MCF 10A (cell line): ENCODE data around the gene GPC5. TPM values are rescaled to one million over a fixed set of nuclear protein-coding genes. Genes with fewer than 3 reads are reported as not detected.

Experiments
- BruUV-seq: library from RNA; stranded (reverse); fragments of 400-500 nt; replicated peaks from 2 replicates; lab custom pipeline; 2021; lab: Mats Ljungman, UMichigan
- CTCF ChIA-PET: fragments of 300-600 bp; sonication (Branson Sonifier 250); formaldehyde crosslinking; extraction: SDS; loops from one replicate; lab custom pipeline; 2021; ENCODE audit warnings: antibody characterized with exemption, inconsistent platforms; lab: Yijun Ruan, JAX
- POLR2A ChIA-PET: fragments of 300-600, 350-650 bp; sonication (Branson Sonifier 250); formaldehyde crosslinking; extraction: SDS; loops from one replicate; lab custom pipeline; 2020; ENCODE audit warnings: antibody characterized with exemption, inconsistent platforms; lab: Yijun Ruan, JAX
- DNase-seq: peaks from one replicate; pipeline ENCODE4 v3.0.0-alpha.2; 2018; ENCODE audit not compliant: unreplicated experiment
- H3K27ac Mint-ChIP-seq: one replicate; pipeline ENCODE4 v1.8.0; 2022; ENCODE audit warnings: mild to moderate bottlenecking, low read depth, mixed read lengths; ENCODE audit not compliant: unreplicated experiment
- H3K27me3 Mint-ChIP-seq: one replicate; pipeline ENCODE4 v1.8.0; 2022; ENCODE audit warnings: mixed read lengths; ENCODE audit not compliant: insufficient read depth, unreplicated experiment
- H3K36me3 Mint-ChIP-seq: one replicate; pipeline ENCODE4 v1.8.0; 2022; ENCODE audit warnings: mild to moderate bottlenecking, moderate library complexity, mixed read lengths; ENCODE audit not compliant: insufficient read depth, unreplicated experiment
- H3K4me1 Mint-ChIP-seq: one replicate; pipeline ENCODE4 v1.8.0; 2022; ENCODE audit warnings: mixed read lengths; ENCODE audit not compliant: insufficient read depth, unreplicated experiment
- H3K4me3 Mint-ChIP-seq: one replicate; pipeline ENCODE4 v1.8.0; 2022; ENCODE audit warnings: mild to moderate bottlenecking, moderate library complexity, mixed read lengths; ENCODE audit not compliant: unreplicated experiment
- H3K9me3 Mint-ChIP-seq: one replicate; pipeline ENCODE4 v1.8.0; 2022; ENCODE audit warnings: mixed read lengths; ENCODE audit not compliant: unreplicated experiment
- intact Hi-C: fragments of 100-400 bp; cut with micrococcal nuclease; formaldehyde crosslinking; loops from 2 replicates; pipeline ENCODE4 v1.14.1; 2022
- total RNA-seq: library from RNA; stranded (reverse); gene quantifications from 2 replicates; pipeline ENCODE4 v1.2.3, GENCODE V29; 2022
- TF ChIP-seq, protein P1 (sequence below): fragments of 200-600 bp; IDR thresholded peaks from one replicate; pipeline ENCODE4 v1.8.0; 2022; ENCODE audit warnings: antibody characterized with exemption, mild to moderate bottlenecking; ENCODE audit not compliant: unreplicated experiment

Gene GPC5
- total RNA-seq, 1 experiment from 2014 or later = not detected

DNA sequence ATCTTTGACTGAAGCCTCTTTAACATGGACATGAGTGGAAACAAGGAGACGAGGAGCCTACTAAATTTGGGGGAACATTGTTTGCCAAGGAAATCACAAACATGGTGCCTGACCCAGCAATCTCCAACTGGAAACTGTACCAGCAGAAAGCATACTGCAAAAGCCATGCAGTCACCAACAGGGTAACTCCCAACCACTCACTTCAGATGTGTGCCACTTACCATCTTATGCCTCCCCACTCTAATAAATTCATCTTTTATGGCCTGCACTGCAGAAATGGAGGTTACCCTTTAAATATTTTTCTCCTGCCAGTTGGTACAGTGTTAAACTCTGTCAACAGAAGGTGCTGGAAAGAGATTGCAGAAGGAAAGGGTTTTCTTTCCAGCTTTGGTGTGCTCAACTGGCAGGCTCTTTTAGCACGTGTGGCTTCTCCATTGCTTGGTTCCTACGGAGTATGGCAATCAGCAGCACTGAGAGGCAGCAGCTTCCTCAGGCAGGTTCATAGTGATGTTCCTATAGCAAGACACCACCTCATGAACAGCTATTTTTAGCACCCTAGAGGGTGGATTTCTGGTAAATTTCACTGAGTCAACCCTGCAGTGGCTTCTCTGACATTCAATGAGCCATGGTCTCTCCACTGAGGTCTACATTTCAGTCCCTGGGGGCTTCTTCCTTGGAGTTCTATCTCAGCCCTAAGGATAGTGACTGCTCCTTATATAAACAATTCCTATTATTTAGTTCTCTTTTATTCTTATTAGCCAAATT, 29.6 kb upstream of the GPC5 start:
- POLR2A ChIA-PET = no interaction called here
- CTCF ChIA-PET = interaction anchor here (1.5 kb wide), 1 partner anchor 11 kb away, joined by 3 read pairs; no protein-coding TSS in a partner anchor
- intact Hi-C loops = no loop called here
- TF ChIP-seq, protein P1, sequence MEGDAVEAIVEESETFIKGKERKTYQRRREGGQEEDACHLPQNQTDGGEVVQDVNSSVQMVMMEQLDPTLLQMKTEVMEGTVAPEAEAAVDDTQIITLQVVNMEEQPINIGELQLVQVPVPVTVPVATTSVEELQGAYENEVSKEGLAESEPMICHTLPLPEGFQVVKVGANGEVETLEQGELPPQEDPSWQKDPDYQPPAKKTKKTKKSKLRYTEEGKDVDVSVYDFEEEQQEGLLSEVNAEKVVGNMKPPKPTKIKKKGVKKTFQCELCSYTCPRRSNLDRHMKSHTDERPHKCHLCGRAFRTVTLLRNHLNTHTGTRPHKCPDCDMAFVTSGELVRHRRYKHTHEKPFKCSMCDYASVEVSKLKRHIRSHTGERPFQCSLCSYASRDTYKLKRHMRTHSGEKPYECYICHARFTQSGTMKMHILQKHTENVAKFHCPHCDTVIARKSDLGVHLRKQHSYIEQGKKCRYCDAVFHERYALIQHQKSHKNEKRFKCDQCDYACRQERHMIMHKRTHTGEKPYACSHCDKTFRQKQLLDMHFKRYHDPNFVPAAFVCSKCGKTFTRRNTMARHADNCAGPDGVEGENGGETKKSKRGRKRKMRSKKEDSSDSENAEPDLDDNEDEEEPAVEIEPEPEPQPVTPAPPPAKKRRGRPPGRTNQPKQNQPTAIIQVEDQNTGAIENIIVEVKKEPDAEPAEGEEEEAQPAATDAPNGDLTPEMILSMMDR = no peak
- Mint-ChIP-seq H3K4me3 (no peak overlapping the region), H3K4me1 (peaks cover 5% of the 10 kb centered on the region), H3K27me3 (no peaks in the 10 kb centered on the region), H3K27ac (no peak overlapping the region), H3K9me3 (no peaks in the 10 kb centered on the region), H3K36me3 (no peaks in the 10 kb centered on the region)
- BruUV-seq = no TSS peak
- no peak for DNase-seq

DNA sequence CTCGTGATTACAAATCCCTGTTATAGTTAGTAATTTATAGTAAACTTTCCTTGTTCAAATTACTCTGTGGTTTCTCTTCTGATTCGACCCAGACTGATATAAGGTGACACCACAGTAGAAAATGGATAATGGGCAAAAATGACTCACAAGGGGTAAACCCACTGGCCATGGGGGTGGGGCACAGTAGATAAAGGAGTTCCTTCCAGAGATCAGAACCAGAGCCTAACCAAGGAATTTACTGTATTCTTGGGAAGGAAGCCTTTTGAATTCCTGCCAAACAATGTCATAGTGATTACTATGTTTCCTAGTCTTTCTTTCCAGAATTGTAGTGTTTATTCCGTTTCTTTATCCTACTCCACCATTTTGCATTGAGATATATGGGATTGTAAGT, 29.0 kb upstream of the GPC5 start:
- Mint-ChIP-seq H3K27me3 (no peaks in the 10 kb centered on the region), H3K4me1 (peaks cover 5% of the 10 kb centered on the region), H3K9me3 (no peaks in the 10 kb centered on the region), H3K4me3 (no peak overlapping the region), H3K27ac (no peak overlapping the region), H3K36me3 (no peaks in the 10 kb centered on the region)
- intact Hi-C loops = no loop called here
- TF ChIP-seq, protein P1 = no peak
- no peak for DNase-seq
- CTCF ChIA-PET = interaction anchor here (0.7 to 1.5 kb wide), 3 partner anchors 9 to 351 kb away, joined by 3 to 4 read pairs (median 3); no protein-coding TSS in a partner anchor
- no TSS peak for BruUV-seq
- POLR2A ChIA-PET = interaction anchor here (1.2 kb wide), 1 partner anchor 11 kb away, joined by 4 read pairs; no protein-coding TSS in a partner anchor

DNA sequence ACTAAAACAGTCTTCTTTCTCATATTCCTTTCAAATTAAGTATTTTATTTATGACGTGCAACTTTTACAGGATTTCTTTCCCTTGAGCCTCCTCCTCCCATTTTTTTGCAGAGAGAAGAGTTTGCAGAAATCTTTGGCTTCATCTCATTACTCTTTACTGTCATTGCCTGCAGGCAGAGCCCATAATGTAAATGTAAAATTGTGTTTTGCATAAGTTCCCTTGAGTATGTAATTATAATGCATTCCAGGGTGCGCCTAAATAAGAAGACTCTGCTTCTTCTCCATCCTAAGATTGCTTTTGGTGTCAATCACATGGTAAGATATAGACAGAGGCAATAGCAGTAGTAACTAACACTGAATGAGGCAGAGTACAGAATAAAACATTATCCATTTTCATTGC, 27.9 kb upstream of the GPC5 start:
- POLR2A ChIA-PET = interaction anchor here (1.2 kb wide), 1 partner anchor 12 kb away, joined by 4 read pairs; no protein-coding TSS in a partner anchor
- intact Hi-C loops = no loop called here
- Mint-ChIP-seq H3K4me1 (peaks cover 5% of the 10 kb centered on the region), H3K4me3 (no peak overlapping the region), H3K27me3 (no peaks in the 10 kb centered on the region), H3K36me3 (no peaks in the 10 kb centered on the region), H3K27ac (no peak overlapping the region), H3K9me3 (no peaks in the 10 kb centered on the region)
- DNase-seq = no peak
- CTCF ChIA-PET = interaction anchor here (0.9 kb wide), 1 partner anchor 11 kb away, joined by 4 read pairs; no protein-coding TSS in a partner anchor
- no TSS peak for BruUV-seq
- TF ChIP-seq, protein P1 = no peak

DNA sequence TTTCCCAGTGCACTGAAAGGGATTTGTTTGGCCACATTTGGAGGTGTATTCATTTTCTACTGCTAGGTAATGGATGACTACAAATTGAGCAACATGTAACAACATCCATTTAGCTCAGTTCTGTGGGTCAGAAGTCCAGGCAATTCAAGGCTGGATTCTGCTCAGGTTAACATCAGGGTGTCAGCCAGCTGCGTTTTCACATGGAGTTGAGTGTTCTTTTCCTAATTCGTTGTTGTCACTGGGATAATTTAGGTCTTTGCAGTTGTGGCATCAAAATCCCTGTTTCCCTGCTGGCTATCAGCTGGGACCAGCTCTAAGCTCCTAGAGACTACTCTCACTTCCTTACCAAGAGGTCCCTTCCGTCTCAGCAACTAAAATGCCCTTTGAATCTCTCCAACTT, 25.5 kb upstream of the GPC5 start:
- H3K9me3 Mint-ChIP-seq = no peaks in the 10 kb centered on the region
- CTCF ChIA-PET = interaction anchor here (0.7 to 6.4 kb wide), 5 partner anchors 24 to 424 kb away, joined by 3 to 66 read pairs (median 4); no protein-coding TSS in a partner anchor
- intact Hi-C loops = no loop called here
- POLR2A ChIA-PET = no interaction called here
- TF ChIP-seq, protein P1 = no peak
- no peak overlapping the region for H3K27ac Mint-ChIP-seq
- H3K36me3 Mint-ChIP-seq = no peaks in the 10 kb centered on the region
- H3K4me1 Mint-ChIP-seq = peaks cover 4% of the 10 kb centered on the region
- H3K4me3 Mint-ChIP-seq = no peak overlapping the region
- H3K27me3 Mint-ChIP-seq = no peaks in the 10 kb centered on the region
- BruUV-seq = no TSS peak
- no peak for DNase-seq
